CD4-positive, alpha-beta T cell (primary cell): ENCODE measurements around the gene APOL2. TPM values are rescaled to one million over a fixed set of nuclear protein-coding genes. Genes with fewer than 3 reads are reported as not detected.
"Not testable (repeated sequence)": the region's sequence is repeated elsewhere in the genome, so short reads cannot be mapped to it uniquely, and the experiment has no call there.

Experiments
- ATAC-seq: fragments of 200-7000 bp; cut with Tn5 transposase; one replicate; pipeline ENCODE4 v1.10.0; 2022; ENCODE audit warnings: mild to moderate bottlenecking; ENCODE audit not compliant: poor library complexity
- CTCF ChIA-PET: fragments of 350-600 bp; sonication (Branson Sonifier 250); formaldehyde crosslinking; loops from one replicate; lab custom pipeline; 2021; ENCODE audit warnings: antibody characterized with exemption, inconsistent platforms; lab: Charles Lee
- POLR2A ChIA-PET: fragments of 350-600 bp; sonication (Branson Sonifier 250); formaldehyde crosslinking; loops from one replicate; lab custom pipeline; 2021; ENCODE audit warnings: antibody characterized with exemption, inconsistent platforms; lab: Charles Lee
- DNase-seq, 14 experiments: peaks; one replicate each; pipeline ENCODE4 v3.0.0-alpha.2; 2013 to 2020; ENCODE audit warnings: mixed read lengths in 2 of 14
- H3K27ac ChIP-seq, 2 donors: one replicate each; pipeline versions ENCODE4 v1.5.1 to v1.7.0; 2013; ENCODE audit warnings: low read length in 2 of 2, low read depth in 1 of 2, mild to moderate bottlenecking in 1 of 2
- H3K27me3 ChIP-seq, 2 experiments: 1 replicate in 1 of 2; 2 replicates in 1 of 2; pipeline versions ENCODE4 v1.6.1 to v1.7.0; 2013; ENCODE audit warnings: low read length in 2 of 2, control low read depth in 1 of 2, mild to moderate bottlenecking in 1 of 2, moderate library complexity in 1 of 2; ENCODE audit not compliant: insufficient read depth in 2 of 2, control insufficient read depth in 1 of 2
- H3K36me3 ChIP-seq: one replicate; pipeline ENCODE4 v1.6.1; 2013; ENCODE audit warnings: low read length, control low read depth; ENCODE audit not compliant: insufficient read depth
- H3K4me1 ChIP-seq: one replicate; pipeline ENCODE4 v1.6.1; 2013; ENCODE audit warnings: low read length, control low read depth; ENCODE audit not compliant: insufficient read depth
- H3K4me3 ChIP-seq: one replicate; pipeline ENCODE4 v1.5.1; 2013; ENCODE audit warnings: mild to moderate bottlenecking, low read length, moderate library complexity
- H3K9me3 ChIP-seq, 2 experiments: 1 replicate in 1 of 2; 2 replicates in 1 of 2; pipeline versions ENCODE4 v1.6.1 to v1.7.0; 2013; ENCODE audit warnings: low read length in 2 of 2, mild to moderate bottlenecking in 2 of 2, control low read depth in 1 of 2, moderate library complexity in 1 of 2; ENCODE audit not compliant: control insufficient read depth in 1 of 2, insufficient read depth in 1 of 2
- H3K27ac Mint-ChIP-seq: one replicate; pipeline ENCODE4 v1.8.0; 2020; ENCODE audit warnings: mixed read lengths
- H3K27me3 Mint-ChIP-seq: one replicate; pipeline ENCODE4 v1.8.0; 2021; ENCODE audit warnings: mixed read lengths
- H3K36me3 Mint-ChIP-seq: one replicate; pipeline ENCODE4 v1.8.0; 2021; ENCODE audit warnings: low read depth, mixed read lengths
- H3K4me1 Mint-ChIP-seq: one replicate; pipeline ENCODE4 v1.8.0; 2021; ENCODE audit warnings: low read depth, mixed read lengths
- H3K4me3 Mint-ChIP-seq: one replicate; pipeline ENCODE4 v1.8.0; 2020; ENCODE audit warnings: mild to moderate bottlenecking, mixed read lengths
- H3K9me3 Mint-ChIP-seq: one replicate; pipeline ENCODE4 v1.8.0; 2020; ENCODE audit warnings: mixed read lengths
- intact Hi-C, 2 experiments: fragments of 100-400 bp; cut with DNase I in 1 of 2; cut with micrococcal nuclease in 1 of 2; formaldehyde crosslinking; loops; one replicate each; pipeline versions ENCODE4 v1.15.1 to v1.9.0; 2023 to 2025; cut with DNase I, micrococcal nuclease
- total RNA-seq, 174 experiments: library from RNA in 2 of 174; stranded (reverse) in 2 of 174; gene quantifications; one replicate each; pipeline ENCODE4 v1.2.3 and lab custom pipeline; 2021 to 2026
- TF ChIP-seq, protein P1 (sequence below): fragments of 200-600 bp; IDR thresholded peaks from one replicate; pipeline ENCODE4 v1.8.0; 2022; ENCODE audit warnings: antibody characterized with exemption, mild to moderate bottlenecking

The APOL2 gene
- total RNA-seq, 2 experiments from 2014 or later = 17.8 to 21.8 TPM

- Mint-ChIP-seq H3K27ac (no peak overlapping the region), H3K36me3 (peaks cover 72% of the 10 kb centered on the region)
- CTCF ChIA-PET = no interaction called here
Measured at GRCh38 chr22:36228944-36229343, 10.4 kb downstream of the APOL2 start.

GRCh38 chr22:36228369-36228768 lies 11.0 kb downstream of the APOL2 start:
- H3K4me3 ChIP-seq, CTCF ChIA-PET, H3K27ac ChIP-seq, H3K27me3 ChIP-seq, POLR2A ChIA-PET, H3K4me1 Mint-ChIP-seq, intact Hi-C loops, H3K4me3 Mint-ChIP-seq, H3K4me1 ChIP-seq, H3K27ac Mint-ChIP-seq, ATAC-seq, H3K27me3 Mint-ChIP-seq, DNase-seq, H3K9me3 Mint-ChIP-seq, H3K9me3 ChIP-seq: not testable (repeated sequence)
- peaks cover 57% of the 10 kb centered on the region for H3K36me3 ChIP-seq
- peaks cover 66% of the 10 kb centered on the region for H3K36me3 Mint-ChIP-seq

More at GRCh38 chr22:36228944-36229343, 10.4 kb downstream of the APOL2 start:
- no peaks in the 10 kb centered on the region for H3K9me3 Mint-ChIP-seq
- H3K36me3 ChIP-seq = peaks cover 60% of the 10 kb centered on the region
- H3K4me1 Mint-ChIP-seq = no peaks in the 10 kb centered on the region
- peaks cover 5% of the 10 kb centered on the region for H3K4me1 ChIP-seq
- no peaks in the 10 kb centered on the region for H3K9me3 ChIP-seq
- H3K27me3 ChIP-seq = no peaks in the 10 kb centered on the region
- no peak overlapping the region for H3K27ac ChIP-seq
- TF ChIP-seq, protein P1, sequence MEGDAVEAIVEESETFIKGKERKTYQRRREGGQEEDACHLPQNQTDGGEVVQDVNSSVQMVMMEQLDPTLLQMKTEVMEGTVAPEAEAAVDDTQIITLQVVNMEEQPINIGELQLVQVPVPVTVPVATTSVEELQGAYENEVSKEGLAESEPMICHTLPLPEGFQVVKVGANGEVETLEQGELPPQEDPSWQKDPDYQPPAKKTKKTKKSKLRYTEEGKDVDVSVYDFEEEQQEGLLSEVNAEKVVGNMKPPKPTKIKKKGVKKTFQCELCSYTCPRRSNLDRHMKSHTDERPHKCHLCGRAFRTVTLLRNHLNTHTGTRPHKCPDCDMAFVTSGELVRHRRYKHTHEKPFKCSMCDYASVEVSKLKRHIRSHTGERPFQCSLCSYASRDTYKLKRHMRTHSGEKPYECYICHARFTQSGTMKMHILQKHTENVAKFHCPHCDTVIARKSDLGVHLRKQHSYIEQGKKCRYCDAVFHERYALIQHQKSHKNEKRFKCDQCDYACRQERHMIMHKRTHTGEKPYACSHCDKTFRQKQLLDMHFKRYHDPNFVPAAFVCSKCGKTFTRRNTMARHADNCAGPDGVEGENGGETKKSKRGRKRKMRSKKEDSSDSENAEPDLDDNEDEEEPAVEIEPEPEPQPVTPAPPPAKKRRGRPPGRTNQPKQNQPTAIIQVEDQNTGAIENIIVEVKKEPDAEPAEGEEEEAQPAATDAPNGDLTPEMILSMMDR = no peak
- intact Hi-C loops = no loop called here
- no peak overlapping the region for H3K4me3 Mint-ChIP-seq
- POLR2A ChIA-PET = no interaction called here
- DNase-seq (no peak), ATAC-seq (no peak)
- no peaks in the 10 kb centered on the region for H3K27me3 Mint-ChIP-seq
- H3K4me3 ChIP-seq = no peak overlapping the region

- peaks cover 51% of the 10 kb centered on the region for H3K36me3 ChIP-seq
- H3K4me3 ChIP-seq = no peak overlapping the region
- Mint-ChIP-seq H3K36me3 (peaks cover 61% of the 10 kb centered on the region), H3K9me3 (no peaks in the 10 kb centered on the region), H3K4me1 (no peaks in the 10 kb centered on the region), H3K27ac (no peak overlapping the region), H3K27me3 (no peaks in the 10 kb centered on the region), H3K4me3 (no peak overlapping the region)
- ChIA-PET CTCF (interaction anchor here (0.7 kb wide), 2 partner anchors 24 to 394 kb away, joined by 4 to 5 read pairs; no protein-coding TSS in a partner anchor), POLR2A (interaction anchor here (1.2 kb wide), 1 partner anchor 12 kb away, joined by 4 read pairs; the partner anchor contains the start of gene APOL2)
- TF ChIP-seq, protein P1 = no peak
- H3K4me1 ChIP-seq = peaks cover 4% of the 10 kb centered on the region
- ATAC-seq = no peak
- no peak overlapping the region for H3K27ac ChIP-seq
- no peaks in the 10 kb centered on the region for H3K27me3 ChIP-seq
- H3K9me3 ChIP-seq = no peaks in the 10 kb centered on the region
- intact Hi-C loops = no loop called here
- DNase-seq = no peak
Measured at GRCh38 chr22:36227806-36228205, 11.5 kb downstream of the APOL2 start.

DNA sequence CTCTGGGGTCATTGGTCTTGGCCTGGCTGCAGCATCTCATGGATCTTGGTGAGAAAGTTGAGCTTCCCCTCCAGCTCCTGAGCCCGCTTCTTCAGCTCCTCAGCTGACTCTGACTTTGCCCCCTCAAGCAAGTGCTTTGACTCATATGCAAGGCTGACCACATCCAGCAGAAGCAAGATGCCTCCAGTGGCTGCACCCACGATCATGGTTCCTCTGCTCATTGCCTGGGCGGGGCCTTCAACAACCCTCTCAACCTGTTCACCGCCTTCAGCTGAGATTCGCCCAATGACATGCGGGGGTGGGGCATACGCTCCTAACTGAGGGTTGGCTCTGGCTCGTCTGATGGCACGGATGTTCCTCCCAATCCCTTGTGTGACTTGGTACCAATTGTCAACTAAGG lies 11.9 kb downstream of the APOL2 start:
- Mint-ChIP-seq H3K27ac (no peak overlapping the region), H3K4me3 (no peak overlapping the region), H3K27me3 (no peaks in the 10 kb centered on the region), H3K9me3 (no peaks in the 10 kb centered on the region), H3K4me1 (no peaks in the 10 kb centered on the region), H3K36me3 (peaks cover 56% of the 10 kb centered on the region)
- DNase-seq (no peak), ATAC-seq (no peak)
- H3K4me1 ChIP-seq = no peaks in the 10 kb centered on the region
- ChIA-PET CTCF (interaction anchor here (0.6 to 1.1 kb wide), 4 partner anchors 12 to 393 kb away, joined by 3 to 5 read pairs (median 4); partner anchors contain the start of gene APOL2), POLR2A (interaction anchor here (1.2 kb wide), 1 partner anchor 12 kb away, joined by 4 read pairs; the partner anchor contains the start of gene APOL2)
- H3K9me3 ChIP-seq = no peaks in the 10 kb centered on the region
- H3K4me3 ChIP-seq = no peak overlapping the region
- H3K27ac ChIP-seq = no peak overlapping the region
- H3K36me3 ChIP-seq = peaks cover 47% of the 10 kb centered on the region
- TF ChIP-seq, protein P1 = no peak
- H3K27me3 ChIP-seq = no peaks in the 10 kb centered on the region
- intact Hi-C loops = no loop called here
